Stimulated activated CD4-positive, alpha-beta T cell treated with anti-CD3 and anti-CD28 coated beads, Interleukin-4, amount 100 ng/mL, for 4 hours (primary cell): ENCODE data around the gene ISG20L2.
"Not testable (repeated sequence)": the region's sequence is repeated elsewhere in the genome, so short reads cannot be mapped to it uniquely, and the experiment has no call there.

Source experiments
- DNase-seq, 2 experiments: peaks; one replicate each; pipeline ENCODE4 v3.0.0-alpha.2; 2020

Gene ISG20L2

GRCh38 chr1:156728599-156729462, at the start of gene ISG20L2:
Gene ISG20L2, minus strand, starts transcription at chr1:156728766. Its CDS starts 1,114 bp downstream, at chr1:156727652.
- peak; percentile 89 to 97 for DNase-seq

- no peak for DNase-seq
Observed at GRCh38 chr1:156777573-156777972, 49.0 kb upstream of the ISG20L2 start.

- no peak for DNase-seq
Observed at GRCh38 chr1:156776942-156777341, 48.4 kb upstream of the ISG20L2 start.

GRCh38 chr1:156775799-156776198, 47.2 kb upstream of the ISG20L2 start:
- no peak for DNase-seq

- no peak for DNase-seq
Observed at GRCh38 chr1:156773607-156774006, 45.0 kb upstream of the ISG20L2 start.

- no peak for DNase-seq
Observed at GRCh38 chr1:156772728-156773497, 44.3 kb upstream of the ISG20L2 start.

GRCh38 chr1:156772222-156772621, 43.7 kb upstream of the ISG20L2 start:
- no peak for DNase-seq

- DNase-seq: no peak
Observed at GRCh38 chr1:156768610-156769295, 40.2 kb upstream of the ISG20L2 start.

- no peak for DNase-seq
Observed at GRCh38 chr1:156767879-156768604, 39.5 kb upstream of the ISG20L2 start.

GRCh38 chr1:156767101-156767878, 38.7 kb upstream of the ISG20L2 start, which contains the start of gene PRCC:
Gene PRCC, plus strand, starts transcription at chr1:156767535. Its CDS starts 237 bp downstream, at chr1:156767772.
- peak; percentile 88 to 99 for DNase-seq

- no peak for DNase-seq
Observed at GRCh38 chr1:156766298-156767100, 37.9 kb upstream of the ISG20L2 start.

GRCh38 chr1:156765666-156766065, 37.1 kb upstream of the ISG20L2 start:
- no peak for DNase-seq

GRCh38 chr1:156765136-156765535, 36.6 kb upstream of the ISG20L2 start:
- not testable (repeated sequence) for DNase-seq

- no peak for DNase-seq
Observed at GRCh38 chr1:156760796-156761104, 32.2 kb upstream of the ISG20L2 start.

GRCh38 chr1:156760092-156760795, 31.7 kb upstream of the ISG20L2 start:
- no peak for DNase-seq

- not testable (repeated sequence) for DNase-seq
Observed at GRCh38 chr1:156757572-156758253, 29.1 kb upstream of the ISG20L2 start.

GRCh38 chr1:156756355-156756754, 27.8 kb upstream of the ISG20L2 start:
- no peak for DNase-seq

GRCh38 chr1:156755527-156755950, 27.0 kb upstream of the ISG20L2 start:
- no peak for DNase-seq

- DNase-seq: no peak
Observed at GRCh38 chr1:156754219-156754618, 25.7 kb upstream of the ISG20L2 start.
